Brain microvascular endothelial cell (primary cell): ENCODE measurements around the gene ATPAF1.

Source experiments
- DNase-seq: peaks from one replicate; pipeline ENCODE4 v3.0.0-alpha.2; 2020
- H3K27ac ChIP-seq: fragments of 250-450 bp; sonication (Bioruptor Pico); 2 replicates; pipeline ENCODE4 v1.5.1; 2020; ENCODE audit warnings: mild to moderate bottlenecking, moderate library complexity
- H3K27me3 ChIP-seq: fragments of 250-450 bp; sonication (Bioruptor Pico); replicated peaks from 2 replicates; pipeline ENCODE4 v1.5.1; 2020; ENCODE audit warnings: mild to moderate bottlenecking
- H3K36me3 ChIP-seq: fragments of 250-450 bp; sonication (Bioruptor Pico); replicated peaks from 2 replicates; pipeline ENCODE4 v1.5.1; 2020; ENCODE audit warnings: mild to moderate bottlenecking
- H3K4me3 ChIP-seq: 2 replicates; pipeline ENCODE4 v1.5.1; 2011; ENCODE audit warnings: low read depth, mild to moderate bottlenecking, control low read depth, low read length, moderate library complexity
- CTCF ChIP-seq: IDR thresholded peaks from 2 replicates; pipeline ENCODE4 v1.5.1; 2011; ENCODE audit warnings: low read depth, mild to moderate bottlenecking, moderate library complexity, low read length, control low read depth, inconsistent platforms; ENCODE audit errors: missing control alignments
- in situ Hi-C: cut with HindIII; loops from 2 replicates; pipeline ENCODE4 v1.10.0; 2017; ENCODE audit warnings: low sequenced_read_pairs, low pct_ligation_motif_present

ATPAF1 gene

GRCh38 chr1:46616277-46617107 is 51.7 kb downstream of the ATPAF1 start, which contains the start of gene MOB3C:
Gene MOB3C (minus strand): TSS chr1:46616811. CDS start chr1:46613321, 3,490 bp downstream.
- Histone ChIP-seq H3K27ac (peak within 1 kb of the TSS; percentile 63), H3K4me3 (peak within 1 kb of the TSS; percentile 83), H3K27me3 (no peaks in the 10 kb centered on the region), H3K36me3 (no peaks in the 10 kb centered on the region)
- TF ChIP-seq CTCF: no peak
- peak; percentile 66 for DNase-seq
- in situ Hi-C loops: no loop called here

- H3K36me3 ChIP-seq: no peaks in the 10 kb centered on the region
- no peak for DNase-seq
- H3K4me3 ChIP-seq: peak overlapping the region; percentile 83
- TF ChIP-seq CTCF: no peak
- H3K27me3 ChIP-seq: no peaks in the 10 kb centered on the region
- H3K27ac ChIP-seq: no peak overlapping the region
- in situ Hi-C loops: no loop called here
Measured at GRCh38 chr1:46615735-46616134, 52.4 kb downstream of the ATPAF1 start.

- Histone ChIP-seq H3K27ac (no peak overlapping the region), H3K27me3 (no peaks in the 10 kb centered on the region), H3K36me3 (no peaks in the 10 kb centered on the region), H3K4me3 (no peak overlapping the region)
- DNase-seq: no peak
- no peak for TF ChIP-seq CTCF
- in situ Hi-C loops: no loop called here
Measured at GRCh38 chr1:46615088-46615487, 53.1 kb downstream of the ATPAF1 start.

GRCh38 chr1:46614604-46614984 is 53.6 kb downstream of the ATPAF1 start:
- H3K4me3 ChIP-seq: no peak overlapping the region
- TF ChIP-seq CTCF: no peak
- no peak overlapping the region for H3K27ac ChIP-seq
- H3K27me3 ChIP-seq: no peaks in the 10 kb centered on the region
- peaks cover 3% of the 10 kb centered on the region for H3K36me3 ChIP-seq
- no peak for DNase-seq
- in situ Hi-C loops: no loop called here

- in situ Hi-C loops: no loop called here
- peaks cover 3% of the 10 kb centered on the region for H3K36me3 ChIP-seq
- no peak overlapping the region for H3K27ac ChIP-seq
- TF ChIP-seq CTCF: no peak
- DNase-seq: peak; percentile 50
- H3K27me3 ChIP-seq: no peaks in the 10 kb centered on the region
- no peak overlapping the region for H3K4me3 ChIP-seq
Measured at GRCh38 chr1:46613661-46614603, 54.2 kb downstream of the ATPAF1 start.
